HG03097 (cell line): ENCODE measurements around the gene PDX1.
"Not testable (repeated sequence)": the region's sequence is repeated elsewhere in the genome, so short reads cannot be mapped to it uniquely, and the experiment has no call there.

Experiments
- ATAC-seq: cut with Tn5 transposase; IDR thresholded peaks from one replicate; pipeline ENCODE4 v1.9.1; 2021; ENCODE audit not compliant: unreplicated experiment, low FRiP score

The PDX1 gene

DNA sequence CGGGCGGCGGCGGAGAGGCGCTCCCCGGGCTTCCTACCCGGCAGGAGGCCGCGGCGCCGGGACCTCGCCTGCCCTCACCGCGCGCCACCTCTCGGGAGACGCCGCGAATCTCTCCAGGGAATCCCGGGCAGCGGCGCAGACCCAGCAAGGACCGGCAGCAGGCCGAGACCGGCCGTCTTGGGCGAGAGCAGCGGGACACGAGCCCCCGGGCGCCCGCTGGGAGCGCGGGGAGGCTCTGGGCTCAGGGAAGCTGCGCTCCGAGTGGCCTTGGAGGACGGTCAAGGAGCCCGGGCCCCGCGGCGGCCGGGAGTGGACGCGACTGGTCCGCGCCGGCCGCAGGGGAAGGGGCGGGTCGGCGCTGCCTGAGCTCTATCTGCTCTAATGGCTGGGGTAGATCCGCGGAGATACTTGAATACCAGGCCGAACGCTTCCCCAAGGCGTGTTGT is 34.6 kb downstream of the PDX1 start:
- ATAC-seq = peak; percentile 19

DNA sequence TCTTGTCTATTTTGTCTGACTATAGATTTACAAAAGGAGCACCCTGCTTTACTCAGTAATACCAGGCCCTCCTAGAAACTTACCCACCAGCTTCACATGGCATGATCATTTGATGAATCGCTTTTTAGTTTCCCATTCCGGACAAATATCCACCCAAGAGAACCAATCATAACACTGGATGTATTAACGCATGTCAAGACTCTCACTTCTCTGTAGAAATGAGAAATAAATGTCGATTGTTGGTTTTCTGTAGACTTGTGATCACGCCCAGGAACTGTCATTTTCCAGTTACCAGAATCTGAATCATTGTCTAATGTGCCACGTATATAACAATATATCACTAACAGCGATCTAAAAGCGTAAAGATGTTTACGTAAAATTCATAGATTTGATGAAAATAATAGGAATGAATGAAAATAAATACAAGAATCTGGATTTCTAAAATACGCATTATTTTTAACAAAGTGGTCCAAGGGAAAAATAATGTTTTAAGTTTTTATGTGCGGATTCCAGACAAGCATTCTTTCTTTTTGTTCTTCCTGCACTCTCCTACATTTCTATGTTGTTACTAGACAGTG is 35.3 kb downstream of the PDX1 start:
- no peak for ATAC-seq

DNA sequence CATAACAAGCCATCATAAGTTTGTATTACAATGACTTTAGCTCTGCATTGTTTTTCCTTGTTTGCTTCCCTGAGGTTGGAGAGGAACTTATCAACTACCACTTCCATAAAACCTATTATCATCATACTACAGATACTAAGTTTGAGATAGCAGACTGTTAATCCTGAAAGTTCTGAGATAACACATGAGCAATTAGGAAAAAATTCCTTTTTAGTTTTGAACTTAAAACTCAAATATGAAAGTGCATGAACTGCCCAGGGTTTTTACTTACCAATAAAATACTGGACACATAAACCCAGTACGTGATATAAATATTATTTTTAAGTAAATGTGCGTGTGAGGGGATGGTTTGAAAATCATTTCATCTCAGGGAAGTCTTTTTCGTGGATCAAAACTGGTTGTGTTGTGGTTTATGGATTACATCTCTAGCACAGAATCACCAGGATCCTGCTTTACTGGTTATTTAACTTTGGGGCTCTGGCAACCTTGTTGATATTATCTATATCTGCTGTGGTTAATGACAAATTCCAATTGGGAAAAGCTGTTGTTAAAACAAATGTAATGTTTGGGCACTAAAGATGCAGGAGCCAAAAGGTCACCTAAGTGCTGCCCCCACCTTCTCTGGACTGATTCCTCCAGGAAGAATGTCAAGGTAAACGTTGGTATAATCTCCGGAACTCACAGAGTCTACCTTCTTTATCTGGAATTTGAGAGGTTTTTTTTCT is 36.9 kb downstream of the PDX1 start:
- ATAC-seq = no peak

DNA sequence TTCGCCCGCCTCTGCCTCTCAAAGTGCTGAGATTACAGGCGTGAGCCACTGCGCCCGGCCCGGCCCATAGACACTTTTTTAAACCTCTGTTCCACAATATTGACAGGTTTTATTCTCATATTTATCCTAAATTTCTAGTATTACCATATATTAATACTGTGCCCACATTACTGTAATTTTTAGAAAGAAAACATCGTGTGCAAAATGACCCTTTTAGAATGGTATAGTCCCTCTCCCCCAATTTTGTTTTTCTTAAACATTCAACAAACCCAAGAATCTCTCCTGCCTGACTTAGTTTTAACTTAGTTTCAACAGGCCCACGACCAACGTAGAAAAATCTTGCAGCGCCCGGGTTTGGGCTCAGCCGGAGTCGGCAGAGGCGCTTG is 40.2 kb downstream of the PDX1 start:
- no peak for ATAC-seq

DNA sequence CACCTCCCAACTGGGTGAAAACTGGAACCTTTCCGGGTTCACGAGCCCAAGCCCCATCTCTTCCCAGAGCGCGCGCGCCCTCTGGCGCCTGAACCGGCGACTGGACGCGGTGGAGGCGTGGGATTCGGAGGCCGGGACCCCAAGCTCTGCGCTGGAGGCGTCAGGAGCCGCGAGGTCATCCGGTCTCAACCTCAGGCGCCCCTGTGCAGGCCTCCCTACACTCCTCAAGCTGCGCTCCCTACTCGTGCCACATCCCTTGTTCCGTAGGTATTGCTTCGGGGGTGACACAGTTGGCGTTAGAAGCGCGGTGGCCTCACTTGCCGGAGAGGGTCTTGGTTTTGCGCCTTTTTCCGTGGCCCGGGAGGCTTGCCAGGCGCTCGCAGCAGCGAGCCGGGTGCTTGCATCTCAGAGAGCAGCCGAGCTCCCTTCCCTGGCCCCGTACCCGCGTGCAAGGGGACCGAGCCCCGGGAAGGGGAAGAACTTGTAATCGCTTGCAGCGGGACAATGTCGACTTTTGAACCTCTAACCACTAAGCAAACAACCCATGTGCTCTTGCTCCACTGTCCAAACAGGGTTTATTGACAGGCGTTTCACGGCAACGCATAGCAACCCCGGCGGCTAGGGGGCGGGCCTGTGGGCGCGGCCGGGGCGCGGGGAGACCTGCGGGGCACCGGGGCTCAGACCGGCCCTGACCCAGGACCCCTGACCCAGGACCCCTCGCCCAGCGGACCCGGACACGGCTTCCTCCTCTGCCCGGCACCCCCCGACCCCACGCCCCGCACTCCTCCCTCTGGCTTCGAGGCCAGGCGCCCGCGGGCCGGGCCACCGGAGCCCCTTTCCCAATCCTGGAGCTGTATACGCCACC is 40.8 kb downstream of the PDX1 start:
- no peak for ATAC-seq

DNA sequence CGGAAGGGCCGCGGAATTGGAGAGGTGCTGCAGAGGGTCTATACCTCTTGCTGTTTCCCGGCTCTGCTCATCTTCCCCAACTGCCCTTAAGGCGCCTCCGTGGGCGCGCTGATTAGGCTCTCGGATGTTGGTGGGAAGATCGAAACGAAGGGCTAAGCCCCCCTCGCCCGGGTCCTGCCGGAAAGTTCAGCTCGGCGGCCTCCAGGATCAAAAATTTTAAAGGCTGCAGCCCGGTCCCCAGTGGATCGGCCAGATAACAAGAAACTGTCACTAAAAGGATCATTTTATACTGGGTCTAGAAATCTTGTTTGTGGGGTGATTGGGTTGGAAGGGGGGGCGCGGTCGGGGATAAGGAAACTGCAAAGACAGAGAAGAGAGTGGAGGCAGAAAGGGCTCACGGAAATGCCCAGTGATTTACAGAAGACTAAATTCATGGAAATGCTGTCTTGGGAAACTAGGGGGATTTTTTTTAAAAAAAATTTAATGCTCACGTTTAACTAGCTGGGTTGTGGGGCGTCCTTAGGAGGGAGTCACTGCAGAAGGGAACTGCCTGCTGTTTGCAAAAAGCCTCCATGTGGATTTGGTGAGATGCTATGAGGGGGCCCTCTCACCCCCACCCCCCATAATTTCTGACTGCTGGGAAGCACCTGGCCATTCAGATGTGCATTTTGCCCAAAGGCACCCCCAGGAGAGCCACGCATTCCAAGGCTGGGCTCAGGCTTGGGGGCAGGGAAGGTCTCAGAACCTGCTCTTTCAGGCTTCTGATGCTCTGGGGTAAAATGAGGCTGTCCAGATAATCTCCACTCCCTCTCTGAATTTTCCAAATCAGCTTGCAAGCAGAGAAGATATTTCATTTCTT is 41.7 kb downstream of the PDX1 start:
- ATAC-seq = no peak

DNA sequence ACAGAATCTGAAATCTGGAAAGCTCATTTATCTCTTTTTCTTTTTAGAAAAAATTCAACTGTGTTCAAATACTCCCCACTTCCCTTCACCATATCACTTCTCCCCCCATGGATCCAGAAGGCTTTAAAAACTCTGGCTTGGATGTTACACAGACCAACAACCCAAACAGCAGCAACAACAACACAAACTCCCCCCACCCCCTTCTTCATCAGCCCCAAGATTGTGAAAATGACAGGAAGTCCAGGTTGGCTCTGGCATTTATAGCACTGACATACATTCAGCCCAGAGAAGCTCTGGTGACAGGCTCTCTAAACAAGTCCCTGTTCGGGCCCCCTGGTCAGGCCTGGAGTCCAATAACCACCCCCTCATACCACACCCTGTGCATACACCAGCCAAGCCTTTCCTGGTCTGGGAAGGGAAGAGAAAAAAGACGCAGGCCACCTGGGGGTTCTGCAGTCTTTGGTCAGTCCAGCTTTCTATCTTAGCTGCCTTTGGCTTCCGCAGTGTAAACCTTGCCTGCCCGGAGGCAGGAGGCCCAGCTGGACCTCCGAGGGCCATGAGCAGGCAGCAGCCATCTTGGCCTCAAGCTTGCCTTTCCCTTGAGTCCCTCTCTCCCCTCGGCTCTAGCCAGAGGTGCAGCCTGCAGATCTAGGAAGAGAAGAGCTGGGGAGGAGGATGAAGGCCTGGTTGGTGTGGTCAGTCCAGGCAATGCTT is 42.5 kb downstream of the PDX1 start:
- ATAC-seq = no peak

DNA sequence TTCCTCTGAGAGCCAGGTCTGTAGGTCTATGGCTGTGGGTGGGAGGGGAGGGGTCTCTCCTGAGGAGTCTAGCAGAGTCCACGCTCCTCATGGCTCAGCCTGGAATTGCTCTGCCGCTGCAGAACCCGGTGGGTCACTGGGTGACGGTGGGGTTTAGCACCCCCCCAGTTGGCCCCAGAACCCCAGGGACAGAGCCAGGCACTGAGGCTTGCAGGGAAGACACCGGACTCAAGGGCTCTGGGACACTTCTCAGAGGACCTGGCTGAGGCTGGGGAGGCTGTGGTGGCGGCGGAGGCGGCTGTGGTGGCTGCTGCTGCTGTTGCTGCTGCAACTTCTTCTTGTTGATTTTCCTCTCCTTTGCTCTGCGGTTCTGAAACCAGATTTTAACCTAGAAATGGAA is 43.2 kb downstream of the PDX1 start:
- no peak for ATAC-seq

DNA sequence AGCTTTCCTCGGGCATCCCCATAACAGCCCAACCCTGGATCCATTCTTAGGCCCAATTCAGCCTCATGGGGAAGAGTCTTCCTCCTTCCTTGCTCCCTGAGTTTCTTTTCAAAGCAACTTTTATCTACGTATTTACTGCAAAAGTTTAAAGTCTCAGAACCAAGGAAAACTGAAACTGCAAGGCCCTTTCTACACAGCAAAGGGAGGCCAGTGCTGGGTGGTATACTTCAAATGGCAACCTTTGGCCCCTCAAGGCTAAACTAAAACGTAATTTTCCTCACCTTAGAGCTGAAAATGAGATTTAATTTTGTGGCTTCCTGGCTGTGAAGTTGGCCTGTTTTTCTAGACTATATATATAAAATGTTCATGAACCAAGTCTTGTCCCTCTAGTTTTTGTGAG is 43.7 kb downstream of the PDX1 start:
- ATAC-seq = no peak

DNA sequence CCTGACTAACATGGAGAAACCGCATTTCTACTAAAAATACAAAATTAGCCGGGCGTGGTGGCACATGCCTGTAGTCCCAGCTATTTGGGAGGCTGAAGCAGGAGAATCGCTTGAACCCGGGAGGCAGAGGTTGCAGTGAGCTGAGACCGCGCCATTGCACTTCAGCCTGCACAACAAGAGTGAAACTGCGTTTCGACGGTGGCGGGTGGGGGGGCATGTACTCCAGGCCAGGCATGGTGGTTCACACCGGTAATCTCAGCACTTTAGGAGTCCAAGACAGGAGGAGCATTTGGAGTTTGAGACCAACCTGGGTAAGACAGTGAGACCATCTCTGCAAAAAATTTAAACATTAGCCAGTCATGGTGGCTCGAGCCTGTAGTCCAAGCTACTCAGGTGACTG is 44.4 kb downstream of the PDX1 start:
- ATAC-seq = not testable (repeated sequence)

DNA sequence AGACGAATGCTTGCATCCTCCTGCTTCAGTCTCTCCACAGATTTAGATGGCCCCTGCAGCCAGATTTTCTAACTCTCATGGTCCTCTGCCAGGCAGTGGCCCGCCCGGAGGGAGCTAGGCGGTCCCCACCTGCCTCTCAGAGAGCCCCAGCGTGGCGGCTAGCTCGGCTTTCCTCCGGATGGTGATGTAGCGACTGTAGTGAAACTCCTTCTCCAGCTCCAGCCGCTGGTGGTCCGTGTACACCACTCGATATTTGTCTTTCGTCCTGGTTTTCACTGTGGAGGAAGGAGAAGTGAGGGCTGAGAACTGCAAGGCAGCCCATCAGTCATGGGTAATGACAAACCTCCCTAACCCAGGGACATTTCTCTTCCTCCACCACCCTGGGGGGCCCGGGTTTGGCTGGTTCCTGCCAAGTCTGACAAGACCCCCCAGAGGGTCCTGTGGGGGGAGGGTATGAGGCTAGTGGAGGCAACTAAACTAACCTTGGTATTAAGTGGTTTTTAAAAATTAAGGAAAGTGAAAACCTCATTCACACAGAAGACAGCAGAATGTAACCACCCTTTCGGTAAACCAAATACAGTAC is 45.0 kb downstream of the PDX1 start:
- ATAC-seq = no peak

DNA sequence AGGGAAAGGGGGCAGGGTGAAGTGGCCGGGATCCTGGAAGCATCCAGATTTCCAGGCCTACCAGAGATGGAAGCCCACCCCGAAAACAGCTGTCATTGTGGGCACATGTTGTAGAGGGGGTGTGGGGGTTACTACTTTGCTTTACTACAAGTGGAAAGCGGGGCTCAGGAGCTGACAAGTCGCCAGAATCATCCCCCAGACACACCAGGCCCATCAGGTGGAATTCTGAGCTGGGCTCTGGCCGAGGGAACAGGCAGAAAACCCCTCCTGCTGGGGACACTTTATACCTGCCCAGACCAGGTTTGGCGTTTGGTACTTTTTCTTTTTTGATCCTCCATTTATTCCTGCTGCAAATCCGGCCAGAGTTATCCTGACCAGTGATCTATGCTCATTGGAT is 45.5 kb downstream of the PDX1 start:
- ATAC-seq = no peak

DNA sequence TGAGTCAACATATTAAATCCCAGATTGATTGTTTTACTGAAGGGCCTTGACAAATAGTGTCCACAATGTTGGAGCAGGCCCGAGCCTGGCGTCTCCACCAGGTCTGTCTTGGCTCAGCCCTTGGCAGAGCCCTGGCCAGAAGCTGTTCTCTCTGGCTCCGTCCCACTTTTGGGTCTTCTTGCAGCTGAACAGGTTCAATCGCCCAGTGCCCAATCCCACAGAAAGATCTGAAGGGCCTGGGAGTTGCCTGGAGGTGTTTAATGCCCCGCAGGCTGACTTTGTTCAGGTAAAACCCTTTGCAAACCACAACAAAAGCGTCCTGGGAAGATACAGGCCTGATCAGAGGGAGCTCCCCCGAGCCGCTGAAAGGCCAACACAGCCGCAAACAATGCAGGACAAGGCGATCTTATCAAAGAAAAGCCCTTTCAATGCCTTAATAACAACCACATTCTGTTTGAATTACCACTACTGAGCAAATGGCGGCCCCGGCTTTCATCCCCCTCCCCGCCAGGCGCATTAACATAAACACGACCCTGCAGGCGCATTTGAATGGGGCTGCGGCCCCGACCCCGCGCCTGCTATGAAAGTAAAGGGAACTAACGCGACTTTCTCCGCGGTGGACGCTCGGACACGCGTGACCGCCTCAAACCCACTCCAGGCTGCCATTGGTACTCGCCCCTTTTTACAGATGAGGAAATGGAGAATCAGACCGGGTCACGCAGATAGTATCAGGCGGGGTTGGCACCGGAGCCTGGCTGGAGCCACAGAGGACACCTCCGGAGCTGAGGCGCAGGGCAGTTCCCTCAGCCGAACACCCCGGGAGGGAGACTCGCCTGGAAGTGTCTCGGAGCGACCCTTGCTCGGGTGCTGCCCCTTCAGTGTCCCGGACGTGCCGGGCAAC is 46.2 kb downstream of the PDX1 start:
- ATAC-seq = no peak

DNA sequence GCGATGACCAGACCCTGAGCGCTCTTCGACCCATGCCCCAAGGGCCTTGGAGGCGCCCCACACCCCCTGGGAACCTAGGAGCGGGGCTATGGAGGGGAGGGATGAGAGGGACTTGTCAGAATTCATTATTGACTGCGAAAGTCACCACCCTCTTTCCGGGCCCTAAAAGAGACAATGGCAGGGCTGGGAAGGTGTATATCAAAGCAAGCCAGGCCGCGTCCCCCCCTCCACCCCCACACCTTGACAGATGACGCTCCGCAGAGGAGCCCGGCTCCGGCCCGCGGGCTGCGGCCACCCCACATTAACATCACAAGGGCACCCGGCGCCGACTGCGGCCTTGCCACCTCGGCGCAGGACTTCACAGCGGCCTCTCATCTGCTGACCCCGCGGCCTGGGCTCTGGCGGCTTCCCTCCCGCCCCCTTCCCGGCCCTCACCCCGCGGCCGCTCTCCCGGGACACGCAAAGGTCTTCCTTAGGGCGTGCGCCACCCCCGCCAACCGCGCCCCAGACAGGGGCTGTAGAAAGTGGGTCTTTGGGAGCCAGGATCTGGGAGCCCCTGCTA is 46.9 kb downstream of the PDX1 start:
- no peak for ATAC-seq

DNA sequence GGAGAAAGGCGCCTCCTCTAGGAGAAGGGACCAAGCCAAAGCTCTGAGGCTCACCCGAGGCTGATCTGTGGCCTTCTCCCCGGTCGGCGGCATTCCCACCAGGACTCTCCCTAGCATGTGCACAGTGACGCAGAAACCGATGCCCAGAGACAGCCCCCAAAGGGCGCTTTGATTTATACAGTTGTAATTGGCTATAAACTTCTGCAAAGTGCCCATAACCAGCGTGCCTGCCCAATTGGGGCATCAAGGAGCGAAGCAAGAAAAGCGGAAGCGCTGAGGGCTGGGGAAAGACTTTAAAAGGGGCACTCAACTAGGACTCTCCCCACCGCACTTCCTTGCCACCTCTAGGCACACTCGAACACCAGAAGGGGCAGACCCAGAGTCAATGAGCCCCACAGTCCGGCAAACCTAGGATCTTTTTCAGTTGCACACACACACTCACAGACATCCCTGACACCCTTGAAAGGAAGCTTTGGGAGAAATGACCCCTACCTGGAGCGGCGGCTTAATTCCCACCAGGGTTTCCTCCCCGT is 47.5 kb downstream of the PDX1 start:
- no peak for ATAC-seq

DNA sequence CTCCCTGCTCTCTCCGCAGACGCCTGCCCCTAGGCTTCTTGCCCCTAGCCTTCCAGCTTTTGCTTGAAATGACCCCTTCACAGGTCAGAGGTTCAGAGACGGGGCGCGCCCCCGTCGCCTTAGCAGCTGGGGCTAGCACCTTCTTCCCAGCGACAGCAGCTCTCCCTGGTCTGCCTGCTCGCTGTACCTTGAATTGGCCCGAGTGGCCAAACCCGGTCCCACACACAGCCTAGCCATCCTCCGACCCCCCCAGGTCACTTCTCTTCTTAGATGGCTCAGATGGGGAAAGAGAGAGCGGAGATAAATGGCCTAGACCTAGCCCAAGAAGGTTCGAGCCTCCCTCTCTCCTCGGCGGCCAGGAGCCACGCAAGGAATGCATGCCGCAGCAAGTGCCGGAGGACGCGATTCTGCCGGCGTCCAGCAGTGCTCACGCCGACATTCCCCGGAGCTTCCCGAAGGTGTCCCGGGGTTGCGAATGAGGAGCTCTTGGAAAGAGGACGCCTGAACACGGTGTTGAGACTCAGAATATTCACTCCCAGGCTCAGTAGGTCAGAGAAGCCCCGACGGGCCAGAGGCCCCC is 48.0 kb downstream of the PDX1 start:
- no peak for ATAC-seq

DNA sequence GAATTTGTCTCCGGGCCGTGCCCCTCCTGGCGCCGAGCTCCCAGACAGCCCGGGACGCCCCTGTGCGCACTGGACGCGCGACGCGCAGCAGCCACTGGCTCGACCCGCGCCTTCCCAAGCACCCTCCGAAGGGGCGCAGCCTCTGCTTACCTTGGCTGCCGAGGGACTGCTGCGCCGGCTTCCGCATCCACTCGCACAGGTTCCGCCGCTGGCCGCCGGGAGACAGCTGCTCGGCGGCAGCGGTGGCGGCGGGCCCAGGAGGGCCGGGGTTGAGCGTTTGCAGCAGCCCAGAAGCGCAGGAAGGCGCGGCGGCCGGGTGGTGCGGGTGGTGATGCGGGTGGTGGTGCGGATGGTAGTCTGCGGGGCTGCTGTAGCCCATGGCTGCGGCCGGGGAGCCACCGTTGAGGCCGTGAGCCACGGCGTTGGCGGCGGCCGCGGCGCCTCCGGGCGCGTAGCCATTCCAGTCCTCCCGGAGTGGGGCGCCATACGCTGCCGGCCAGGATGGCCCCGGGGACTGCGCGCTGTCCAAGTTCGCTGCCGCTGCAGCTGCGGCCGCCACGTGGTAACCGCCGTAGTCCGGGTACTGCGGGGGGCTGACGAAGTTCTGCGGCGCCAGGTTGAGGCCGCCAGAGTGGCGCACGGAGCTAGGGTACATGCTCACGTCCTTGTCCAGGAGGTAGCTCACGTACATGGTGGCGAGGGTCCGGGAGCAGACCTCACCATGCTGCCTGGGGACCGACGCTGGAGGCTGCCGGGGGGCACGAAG is 48.7 kb downstream of the PDX1 start:
- no peak for ATAC-seq
